GM12878 (cell line): Measurements from ENCODE around the gene NSUN7.

Experiments used
- CTCF ChIP-seq, 3 experiments: IDR thresholded peaks in 2 of 3; conservative IDR thresholded peaks in 1 of 3; 2 replicates each; pipeline ENCODE4 v1.5.1; 2011; ENCODE audit warnings: low read depth in 3 of 3, low read length in 3 of 3, mild to moderate bottlenecking in 3 of 3, control low read depth in 2 of 3, moderate library complexity in 2 of 3, inconsistent platforms in 1 of 3, mixed read lengths in 1 of 3; ENCODE audit not compliant: control insufficient read depth in 2 of 3, insufficient read depth in 1 of 3; ENCODE audit errors: extremely low read depth in 1 of 3
- E2F4 ChIP-seq: IDR thresholded peaks from 2 replicates; pipeline ENCODE4 v1.6.1; 2012; ENCODE audit warnings: low read depth, low read length, improper control_type of control experiment
- EGR1 ChIP-seq, 2 experiments: IDR thresholded peaks; 1 replicate in 1 of 2; 2 replicates in 1 of 2; pipeline ENCODE4 v1.6.1; 2011 to 2012; ENCODE audit warnings: low read depth in 2 of 2, low read length in 2 of 2, borderline replicate concordance in 1 of 2, mild to moderate bottlenecking in 1 of 2, moderate library complexity in 1 of 2
- ELK1 ChIP-seq: IDR thresholded peaks from 2 replicates; pipeline ENCODE4 v1.6.1; 2012; ENCODE audit warnings: low read depth, low read length, improper control_type of control experiment
- HDAC2 ChIP-seq: fragments of 200-600 bp; sonication (generic); IDR thresholded peaks from 2 replicates; pipeline ENCODE4 v1.6.1; 2017
- JUND ChIP-seq: IDR thresholded peaks from 2 replicates; pipeline ENCODE4 v1.6.1; 2012; ENCODE audit warnings: low read depth, mild to moderate bottlenecking, low read length, improper control_type of control experiment, moderate library complexity
- NR2C2 ChIP-seq: IDR thresholded peaks from 2 replicates; pipeline ENCODE4 v1.6.1; 2011; ENCODE audit warnings: borderline replicate concordance, low read depth; ENCODE audit not compliant: control insufficient read depth, insufficient read length
- SMAD1 ChIP-seq: fragments of 450-650 bp; IDR thresholded peaks from 2 replicates; pipeline ENCODE4 v1.6.1; 2018; ENCODE audit warnings: mild to moderate bottlenecking, low read depth; ENCODE audit not compliant: partially characterized antibody
- TARDBP ChIP-seq: IDR thresholded peaks from 2 replicates; pipeline ENCODE4 v1.6.1; 2016; ENCODE audit warnings: borderline replicate concordance
- TF ChIP-seq, protein P1 (sequence below): IDR thresholded peaks from 2 replicates; pipeline ENCODE4 v1.6.1; 2011; ENCODE audit warnings: mild to moderate bottlenecking, low read depth, low read length, moderate library complexity; ENCODE audit not compliant: insufficient replicate concordance

- no peak for TF ChIP-seq TARDBP
- no peak for TF ChIP-seq EGR1 (IDR thresholded peaks at IDR 0.05; ENCODE audit: borderline replicate concordance in 1 of 2, low read depth in 2 of 2, low read length in 2 of 2)
- TF ChIP-seq, protein P1, sequence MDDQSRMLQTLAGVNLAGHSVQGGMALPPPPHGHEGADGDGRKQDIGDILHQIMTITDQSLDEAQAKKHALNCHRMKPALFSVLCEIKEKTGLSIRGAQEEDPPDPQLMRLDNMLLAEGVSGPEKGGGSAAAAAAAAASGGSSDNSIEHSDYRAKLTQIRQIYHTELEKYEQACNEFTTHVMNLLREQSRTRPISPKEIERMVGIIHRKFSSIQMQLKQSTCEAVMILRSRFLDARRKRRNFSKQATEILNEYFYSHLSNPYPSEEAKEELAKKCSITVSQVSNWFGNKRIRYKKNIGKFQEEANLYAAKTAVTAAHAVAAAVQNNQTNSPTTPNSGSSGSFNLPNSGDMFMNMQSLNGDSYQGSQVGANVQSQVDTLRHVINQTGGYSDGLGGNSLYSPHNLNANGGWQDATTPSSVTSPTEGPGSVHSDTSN: no peak
- TF ChIP-seq E2F4: no peak
- TF ChIP-seq JUND: no peak
- no peak for TF ChIP-seq ELK1
- no peak for TF ChIP-seq SMAD1
- no peak for TF ChIP-seq NR2C2
- no peak for TF ChIP-seq CTCF (IDR thresholded peaks at IDR 0.05 in 2 of 3, conservative IDR thresholded peaks at IDR 0.05 in 1 of 3; ENCODE audit: control insufficient read depth in 2 of 3, extremely low read depth in 1 of 3, insufficient read depth in 1 of 3, low read depth in 3 of 3, low read length in 3 of 3)
- TF ChIP-seq HDAC2: no peak
Measured at GRCh38 chr4:40731361-40731760, 18.4 kb upstream of the NSUN7 start.
